Skin epidermis (tissue), 12 donors: ENCODE measurements around the gene BRWD1.

Experiments used
- H3K27ac ChIP-seq, 21 experiments: fragments of 200-600 bp; sonication (generic) in 11 of 21; one replicate each; pipeline ENCODE4 v1.5.0; 2020; ENCODE audit warnings: mild to moderate bottlenecking in 3 of 21, inconsistent platforms in 2 of 21, moderate library complexity in 2 of 21
- H3K4me3 ChIP-seq, 7 experiments: fragments of 200-600 bp; sonication (generic) in 2 of 7; one replicate each; pipeline ENCODE4 v1.5.0; 2020; ENCODE audit warnings: inconsistent platforms in 2 of 7, mild to moderate bottlenecking in 2 of 7, moderate library complexity in 1 of 7

The BRWD1 gene

GRCh38 chr21:39332175-39332574 lies 18.7 kb upstream of the BRWD1 start:
- H3K27ac ChIP-seq, result no peak overlapping the region
- H3K4me3 ChIP-seq, result no peak overlapping the region

DNA sequence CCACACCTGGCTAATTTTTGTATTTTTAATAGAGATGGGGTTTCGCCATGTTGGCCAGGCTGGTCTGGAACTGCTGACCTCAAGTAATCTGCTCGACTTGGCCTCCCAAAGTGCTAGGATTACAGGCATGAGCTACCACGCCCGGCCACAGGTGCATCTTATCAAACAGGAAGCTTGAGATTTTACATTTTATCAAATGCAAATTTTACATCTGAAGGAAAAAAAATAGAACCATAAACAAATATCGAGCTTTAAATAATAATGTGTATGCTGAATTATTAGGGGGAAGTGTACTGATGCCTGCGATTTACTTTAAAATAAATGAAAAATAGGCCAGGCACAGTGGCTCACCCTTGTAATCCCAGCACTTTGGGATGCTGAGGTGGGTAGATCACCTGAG lies 16.6 kb upstream of the BRWD1 start:
- Histone ChIP-seq H3K4me3 (no peak overlapping the region), H3K27ac (no peak overlapping the region)

DNA sequence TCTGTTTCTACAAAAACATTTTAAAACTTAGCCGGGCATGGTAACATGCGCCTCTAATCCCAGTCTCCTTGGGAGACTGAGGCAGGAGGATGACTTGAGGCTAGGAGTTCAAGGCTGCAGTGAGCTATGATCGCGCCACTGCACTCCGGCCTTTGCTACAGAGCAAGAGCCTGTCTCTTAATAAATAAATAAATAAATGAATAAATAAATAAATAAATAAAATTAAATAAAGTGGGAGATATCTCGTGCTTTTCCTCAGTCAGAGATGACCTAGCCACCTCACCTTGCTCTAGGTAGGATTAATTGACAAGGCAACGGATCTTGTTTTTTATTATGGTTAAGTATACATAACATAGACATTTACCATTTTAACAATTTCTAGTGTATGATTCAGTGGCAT lies 14.3 kb upstream of the BRWD1 start:
- Histone ChIP-seq H3K4me3 (no peak overlapping the region), H3K27ac (no peak overlapping the region)

DNA sequence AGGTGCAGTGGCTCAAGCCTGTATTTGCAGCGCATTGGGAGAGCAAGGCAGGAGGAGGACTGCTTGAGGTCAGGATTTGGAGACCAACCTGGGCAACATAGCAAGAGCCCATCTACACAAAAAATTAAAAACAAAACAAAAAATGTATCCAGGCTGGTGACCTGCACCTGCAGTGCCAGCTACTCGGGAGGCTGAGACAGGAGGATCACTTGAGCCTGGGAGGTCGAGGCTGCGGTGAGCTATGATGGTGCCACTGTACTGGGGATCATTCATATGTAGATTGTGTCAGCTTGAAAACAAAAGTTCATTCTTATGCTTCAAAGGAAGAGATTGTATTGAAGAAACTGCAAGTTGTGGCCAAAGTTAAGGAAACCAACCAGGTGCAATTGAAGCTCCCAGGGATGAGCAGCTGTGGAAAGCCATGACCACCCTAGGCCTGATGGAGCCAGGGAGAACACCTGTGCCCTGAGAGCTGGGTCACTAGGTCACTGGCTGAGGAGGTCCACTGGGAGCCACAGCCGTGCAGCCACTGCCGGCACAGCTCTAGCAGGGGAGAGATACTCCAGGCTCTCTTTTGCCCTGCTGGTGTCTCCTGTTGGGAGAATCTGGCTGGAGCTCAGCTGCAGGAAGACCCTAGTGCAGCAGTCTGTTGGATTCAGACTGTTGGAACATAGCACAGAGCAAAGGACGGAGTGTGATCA lies 13.3 kb upstream of the BRWD1 start:
- H3K4me3 ChIP-seq, result no peak overlapping the region
- no peak overlapping the region for H3K27ac ChIP-seq

DNA sequence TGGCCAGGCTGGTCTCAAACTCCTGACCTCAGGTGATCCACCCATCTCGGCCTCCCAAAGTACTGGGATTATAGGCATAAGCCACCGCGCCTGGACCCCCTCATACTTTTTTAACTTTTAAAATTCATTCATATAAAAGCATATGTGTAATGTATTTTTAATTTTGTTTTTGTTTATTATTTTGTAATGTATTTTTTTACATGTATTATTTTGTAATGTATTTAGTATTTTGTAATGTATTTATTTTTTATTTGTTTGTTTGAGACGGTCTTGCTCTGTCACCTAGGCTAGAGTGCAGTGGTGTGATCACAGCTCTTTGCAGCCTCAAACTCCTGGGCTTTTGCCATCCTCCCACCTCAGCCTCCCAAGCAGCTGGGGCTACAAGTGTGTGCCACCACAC lies 12.0 kb upstream of the BRWD1 start:
- Histone ChIP-seq H3K27ac (no peak overlapping the region), H3K4me3 (no peak overlapping the region)

GRCh38 chr21:39321424-39321823 lies 8.0 kb upstream of the BRWD1 start:
- Histone ChIP-seq H3K27ac (no peak overlapping the region), H3K4me3 (no peak overlapping the region)

DNA sequence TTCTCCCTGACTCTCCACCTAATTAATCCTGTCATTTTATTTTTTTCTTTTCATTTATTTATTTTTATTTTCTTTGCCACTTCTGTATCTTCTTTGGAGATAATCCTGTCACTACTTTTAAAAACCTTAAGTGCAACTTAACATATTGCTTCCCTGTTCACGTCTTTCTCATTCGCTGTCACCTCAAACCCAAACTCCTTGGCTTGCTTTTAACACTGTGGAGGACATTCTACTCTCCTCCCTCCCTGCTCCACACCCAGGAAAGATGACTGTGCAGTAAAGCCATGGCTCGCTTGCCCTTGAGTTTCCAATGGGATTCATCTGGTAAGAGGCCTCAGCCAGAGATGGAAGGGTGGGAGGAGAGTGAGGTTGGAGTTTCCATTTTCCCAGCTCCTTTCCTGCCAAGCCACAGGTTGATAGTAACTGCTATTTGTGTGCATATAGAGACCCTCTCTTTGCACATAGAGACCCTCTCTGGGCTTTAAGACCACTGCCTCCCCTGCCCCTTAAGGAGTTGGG lies 6.4 kb upstream of the BRWD1 start:
- H3K27ac ChIP-seq, result peak overlapping the region in 2 of 21 experiments; percentile 29 to 51
- H3K4me3 ChIP-seq, result no peak overlapping the region

GRCh38 chr21:39319251-39319756 lies 5.9 kb upstream of the BRWD1 start:
- H3K27ac ChIP-seq, result peak overlapping the region in 2 of 21 experiments; percentile 29 to 51
- no peak overlapping the region for H3K4me3 ChIP-seq

DNA sequence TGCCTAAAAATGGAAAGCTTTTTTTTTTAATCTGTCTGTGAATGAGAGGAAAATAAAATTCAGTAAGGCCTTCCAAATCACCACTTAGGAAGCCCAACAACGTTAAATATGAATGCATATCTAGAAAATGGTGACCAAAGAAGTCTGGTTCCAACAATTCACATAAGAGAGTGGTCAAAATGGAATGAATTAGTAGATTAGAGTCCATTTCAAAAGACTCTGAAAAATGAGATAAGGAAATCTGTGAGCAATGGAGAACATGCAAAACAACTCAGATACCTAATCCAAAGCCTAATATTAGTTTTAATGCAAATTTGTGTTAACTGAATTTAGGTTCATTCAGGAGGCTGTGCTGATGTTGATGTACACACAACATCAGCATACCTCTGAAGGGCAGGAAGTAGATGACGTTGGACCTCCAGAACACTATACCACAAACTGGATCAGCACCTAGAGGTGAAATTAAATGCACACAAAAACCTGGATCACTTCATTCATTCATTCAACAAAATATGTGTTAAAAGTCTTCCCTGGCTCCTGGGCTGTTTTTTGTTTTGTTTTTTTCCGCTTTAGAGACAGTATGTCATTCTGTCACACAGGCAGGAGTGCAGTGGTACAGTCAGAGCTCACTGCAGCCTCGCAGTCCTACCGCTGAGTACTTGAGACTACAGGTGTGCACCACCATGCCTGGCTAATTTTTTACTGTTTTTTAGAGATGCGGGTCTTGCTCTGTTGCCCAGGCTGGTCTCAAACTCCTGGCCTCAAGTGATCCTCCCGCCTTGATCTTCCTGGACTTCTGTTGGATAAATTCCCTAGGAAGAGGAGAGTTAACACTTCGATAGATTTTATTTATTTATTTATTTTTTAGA lies 4.9 kb upstream of the BRWD1 start:
- Histone ChIP-seq H3K27ac (no peak overlapping the region), H3K4me3 (no peak overlapping the region)

DNA sequence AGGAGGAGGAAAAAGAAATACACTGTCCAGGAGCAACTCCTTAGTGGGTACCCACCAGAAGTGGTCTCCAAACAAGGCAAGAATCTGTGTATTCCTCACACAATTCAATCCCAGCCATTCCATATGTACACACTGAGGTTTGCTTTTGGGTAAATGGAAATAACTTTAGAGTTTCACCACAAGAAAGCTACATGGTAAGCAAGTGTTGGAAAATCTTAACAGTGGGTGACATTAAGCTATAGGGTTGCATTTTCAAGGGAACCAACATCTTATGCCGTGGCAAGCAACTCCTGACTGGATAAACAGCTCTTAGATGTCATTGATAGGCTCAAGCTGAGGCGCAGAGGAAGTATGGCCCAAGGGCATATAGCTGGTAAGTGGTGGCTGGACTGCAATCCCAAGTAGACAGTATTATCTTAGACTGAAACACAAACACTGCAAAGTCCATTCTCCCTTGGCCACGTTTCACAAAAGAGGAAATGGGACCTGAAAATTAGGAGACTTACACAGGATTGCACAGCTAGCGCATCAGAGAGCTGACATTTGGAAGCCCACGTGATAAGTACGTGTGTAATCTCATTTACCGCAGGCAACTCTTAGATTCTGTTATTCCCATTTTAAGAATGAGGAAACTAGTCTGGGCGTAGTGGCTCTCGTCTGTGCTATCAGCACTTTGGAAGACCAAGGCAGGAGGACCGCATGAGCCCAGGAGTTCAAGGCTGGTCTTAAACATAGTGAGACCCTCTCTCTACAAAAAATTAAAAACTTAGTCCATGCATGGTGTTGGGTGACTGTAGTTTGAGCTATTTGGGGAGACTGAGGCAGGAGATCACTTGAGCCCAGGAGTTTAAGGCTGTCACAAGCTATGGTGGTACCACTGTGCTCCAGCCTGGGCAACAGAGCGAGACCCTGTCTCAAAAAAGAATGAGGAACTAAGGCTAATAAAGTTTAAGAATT lies 4.0 kb upstream of the BRWD1 start:
- no peak overlapping the region for H3K4me3 ChIP-seq
- H3K27ac ChIP-seq, result peak overlapping the region in 1 of 21 experiments; percentile 5

GRCh38 chr21:39316729-39317128 lies 3.3 kb upstream of the BRWD1 start:
- Histone ChIP-seq H3K4me3 (no peak overlapping the region), H3K27ac (peak overlapping the region in 1 of 21 experiments; percentile 5)

DNA sequence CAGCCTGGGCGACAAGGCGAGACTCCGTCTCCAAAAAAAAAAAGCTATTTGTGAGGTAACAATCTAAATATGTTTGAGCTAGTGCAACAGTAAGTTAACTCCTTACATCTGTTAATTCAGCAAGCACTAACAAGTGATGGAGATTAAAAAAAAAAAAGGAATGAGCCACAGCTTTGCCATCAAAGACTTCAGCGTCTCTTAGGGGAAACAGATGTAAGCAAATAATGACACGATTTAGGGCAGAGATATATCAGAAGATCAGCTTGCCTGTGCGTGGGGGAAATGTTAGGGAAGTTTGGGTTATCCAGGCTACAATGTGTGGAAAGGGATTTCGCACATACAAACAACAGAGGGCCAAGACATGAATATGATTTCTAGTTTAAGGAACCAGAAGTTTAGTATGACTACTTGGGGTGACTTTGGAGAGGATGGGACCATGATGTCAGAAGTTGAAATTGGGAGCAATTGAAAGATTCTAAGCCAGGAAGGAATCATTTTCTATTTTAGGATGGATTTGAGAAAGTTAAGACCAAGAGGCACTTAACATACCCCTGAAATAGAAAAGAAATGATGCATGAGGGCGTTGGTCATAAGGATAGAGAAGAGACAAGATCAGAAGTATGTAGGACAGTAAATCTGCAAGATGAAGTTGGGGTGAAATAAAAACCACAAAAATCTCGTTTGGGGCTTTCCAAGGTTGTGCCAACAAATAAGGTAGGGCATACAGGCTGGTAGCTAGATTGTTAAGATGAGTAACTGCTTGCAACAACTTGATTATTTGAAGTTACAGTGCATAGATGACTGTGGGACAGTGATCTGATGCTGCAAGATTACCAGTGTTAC lies 2.4 kb upstream of the BRWD1 start:
- no peak overlapping the region for H3K4me3 ChIP-seq
- no peak overlapping the region for H3K27ac ChIP-seq

GRCh38 chr21:39314143-39315027 lies 953 bp upstream of the BRWD1 start:
- Histone ChIP-seq H3K27ac (peak overlapping the region; percentile 85 to 100 (median 99)), H3K4me3 (peak overlapping the region; percentile 77 to 97 (median 91))

GRCh38 chr21:39313042-39313570 lies 326 bp downstream of the BRWD1 start:
- Histone ChIP-seq H3K27ac (peak overlapping the region; percentile 85 to 100 (median 99)), H3K4me3 (peak overlapping the region; percentile 77 to 97 (median 91))

DNA sequence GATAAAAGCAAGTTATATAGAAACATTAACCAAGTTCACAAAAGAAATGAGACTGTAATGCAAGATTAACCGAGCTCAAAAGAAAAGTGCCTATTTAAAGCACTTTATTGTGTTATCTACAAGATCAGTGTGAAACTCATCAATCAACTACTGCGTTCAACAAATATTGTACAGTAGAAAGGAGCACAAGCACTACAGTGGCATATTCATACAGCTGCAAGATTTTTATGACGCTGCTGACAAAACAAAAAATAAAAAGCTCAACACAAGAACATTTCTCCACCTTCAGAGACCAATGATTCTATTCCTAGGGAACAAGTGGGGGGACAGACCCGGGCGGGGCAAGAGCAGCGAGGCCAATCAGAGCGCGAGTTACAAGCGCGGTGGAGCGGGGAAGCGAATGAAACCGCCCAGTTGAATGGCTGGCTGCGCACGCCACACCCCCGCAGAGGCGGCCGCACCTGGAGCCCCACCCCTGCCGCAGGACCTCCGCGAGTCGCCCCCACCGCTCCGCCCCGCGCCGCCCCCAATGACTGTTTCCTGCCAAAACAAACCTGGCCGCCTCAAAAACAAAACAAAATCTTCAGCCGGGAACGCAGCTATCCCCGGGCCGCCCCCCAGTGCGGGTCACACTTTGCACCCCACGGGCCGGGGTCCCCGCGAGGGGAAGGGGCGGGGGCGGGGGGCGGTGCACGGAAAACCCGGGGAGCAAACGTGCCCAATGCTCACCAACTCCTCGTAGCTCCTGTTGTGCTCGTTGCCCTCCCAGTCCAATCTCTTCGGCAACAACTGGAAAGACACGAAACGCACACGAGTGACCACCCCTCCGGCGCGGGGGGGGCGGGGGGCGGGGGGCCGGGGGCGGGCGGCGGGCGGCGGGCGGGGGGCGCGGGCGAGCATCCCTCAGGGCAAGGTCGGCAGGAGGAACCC lies 1.1 kb downstream of the BRWD1 start:
- Histone ChIP-seq H3K27ac (peak overlapping the region; percentile 85 to 100 (median 99)), H3K4me3 (peak overlapping the region; percentile 77 to 97 (median 91))

GRCh38 chr21:39311164-39311563 lies 2.3 kb downstream of the BRWD1 start:
- Histone ChIP-seq H3K27ac (no peak overlapping the region), H3K4me3 (no peak overlapping the region)
